ENCODE results near the gene HTR3B.

DNA sequence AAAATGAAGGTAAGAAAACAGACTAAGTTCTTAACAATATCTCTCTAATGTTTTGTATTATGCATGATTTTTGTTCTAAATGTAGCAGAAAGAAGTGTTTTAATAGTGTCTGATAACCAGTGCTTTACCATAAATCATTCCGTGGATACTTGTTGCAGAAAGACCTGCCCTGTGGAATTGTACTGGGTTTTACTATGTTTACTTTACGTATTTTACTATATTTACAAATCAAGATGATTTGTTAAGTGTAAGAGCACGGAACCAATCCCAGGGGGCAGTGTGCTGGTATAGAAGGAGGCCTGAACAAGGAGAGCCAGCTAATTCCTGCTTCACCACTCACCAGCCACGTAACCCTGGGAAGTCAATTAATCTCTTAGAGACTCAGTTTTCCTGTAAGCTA lies 1.4 kb downstream of the HTR3B start:
- TF ChIP-seq POLR2A (IDR thresholded peaks at IDR 0.05; ENCODE audit: low read length) (no peak), GATA1 (IDR thresholded peaks at IDR 0.05; ENCODE audit: low read depth, low read length) (no peak)

Data from erythroblast (primary cell).